Mucosa of stomach (tissue), 1 donor: ENCODE data around the gene MYL6.
A peak's percentile ranks its signal among the peaks of the same experiment; 100 is the strongest.

ENCODE experiments used
- H3K27me3 ChIP-seq: one replicate; pipeline ENCODE4 v1.7.0; 2013; ENCODE audit warnings: mild to moderate bottlenecking, low read length; ENCODE audit not compliant: control insufficient read depth, insufficient read depth
- H3K36me3 ChIP-seq: one replicate; pipeline ENCODE4 v1.7.0; 2013; ENCODE audit warnings: low read length; ENCODE audit not compliant: control insufficient read depth, insufficient read depth
- H3K4me1 ChIP-seq: one replicate; pipeline ENCODE4 v1.7.0; 2013; ENCODE audit warnings: mild to moderate bottlenecking, low read length; ENCODE audit not compliant: control insufficient read depth, insufficient read depth
- H3K4me3 ChIP-seq: one replicate; pipeline ENCODE4 v1.7.0; 2013; ENCODE audit warnings: low read length
- H3K9ac ChIP-seq: one replicate; pipeline ENCODE4 v1.7.0; 2013; ENCODE audit warnings: mild to moderate bottlenecking, low read length, moderate library complexity
- H3K9me3 ChIP-seq: one replicate; pipeline ENCODE4 v1.7.0; 2013; ENCODE audit warnings: mild to moderate bottlenecking, low read length, moderate library complexity; ENCODE audit not compliant: control insufficient read depth
- donor health status: Pancreatic carcinoma.

Gene MYL6

GRCh38 chr12:56121204-56121870 lies 36.8 kb upstream of the MYL6 start:
- no peaks in the 10 kb centered on the region for H3K27me3 ChIP-seq
- no peaks in the 10 kb centered on the region for H3K9me3 ChIP-seq
- no peaks in the 10 kb centered on the region for H3K36me3 ChIP-seq
- H3K9ac ChIP-seq, result no peak overlapping the region
- H3K4me3 ChIP-seq, result no peak overlapping the region
- peaks cover 15% of the 10 kb centered on the region for H3K4me1 ChIP-seq

DNA sequence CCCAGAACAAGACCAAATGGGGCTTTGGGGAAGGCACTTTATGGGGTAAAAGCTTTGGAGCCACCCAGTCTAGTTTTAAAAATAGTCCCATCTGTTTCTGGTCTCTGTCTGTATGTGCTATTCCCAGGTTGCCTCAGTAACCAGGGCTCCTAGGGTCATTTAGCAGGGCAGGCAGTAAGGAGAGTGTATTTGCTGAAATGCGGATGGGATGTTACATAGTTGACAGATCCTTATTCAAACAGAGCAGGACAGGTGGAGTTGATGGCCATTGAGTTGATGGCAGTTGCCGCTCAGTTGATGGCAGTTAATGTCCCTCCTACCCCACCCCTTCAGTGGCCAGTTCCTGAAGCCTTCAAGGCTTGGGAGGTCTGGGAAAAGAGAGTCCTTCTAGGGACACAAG lies 35.5 kb upstream of the MYL6 start:
- no peaks in the 10 kb centered on the region for H3K27me3 ChIP-seq
- H3K9ac ChIP-seq, result no peak overlapping the region
- no peaks in the 10 kb centered on the region for H3K9me3 ChIP-seq
- H3K36me3 ChIP-seq, result no peaks in the 10 kb centered on the region
- no peak overlapping the region for H3K4me3 ChIP-seq
- peaks cover 25% of the 10 kb centered on the region for H3K4me1 ChIP-seq

DNA sequence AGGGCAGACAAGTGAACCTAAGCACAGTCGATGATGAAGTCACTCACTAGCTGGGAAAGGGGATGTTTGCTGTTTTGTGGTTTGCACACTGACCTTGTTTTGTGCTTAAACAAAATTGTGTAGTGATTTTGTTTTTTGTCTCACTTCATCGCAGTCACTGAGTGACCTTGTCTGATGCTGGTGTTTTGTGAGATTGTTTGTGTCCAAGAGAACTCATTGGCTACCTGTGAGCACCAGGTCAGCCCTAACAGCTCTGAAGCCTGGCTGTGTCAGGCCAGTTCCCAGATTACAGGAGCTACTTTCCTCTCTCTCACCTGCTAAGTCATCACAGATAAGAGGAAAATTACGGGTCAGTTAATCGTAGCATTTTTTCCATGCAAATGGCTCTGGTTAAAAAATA lies 34.0 kb upstream of the MYL6 start:
- Histone ChIP-seq H3K27me3 (no peaks in the 10 kb centered on the region), H3K4me1 (peaks cover 23% of the 10 kb centered on the region), H3K36me3 (no peaks in the 10 kb centered on the region), H3K9me3 (no peaks in the 10 kb centered on the region), H3K9ac (no peak overlapping the region), H3K4me3 (no peak overlapping the region)

DNA sequence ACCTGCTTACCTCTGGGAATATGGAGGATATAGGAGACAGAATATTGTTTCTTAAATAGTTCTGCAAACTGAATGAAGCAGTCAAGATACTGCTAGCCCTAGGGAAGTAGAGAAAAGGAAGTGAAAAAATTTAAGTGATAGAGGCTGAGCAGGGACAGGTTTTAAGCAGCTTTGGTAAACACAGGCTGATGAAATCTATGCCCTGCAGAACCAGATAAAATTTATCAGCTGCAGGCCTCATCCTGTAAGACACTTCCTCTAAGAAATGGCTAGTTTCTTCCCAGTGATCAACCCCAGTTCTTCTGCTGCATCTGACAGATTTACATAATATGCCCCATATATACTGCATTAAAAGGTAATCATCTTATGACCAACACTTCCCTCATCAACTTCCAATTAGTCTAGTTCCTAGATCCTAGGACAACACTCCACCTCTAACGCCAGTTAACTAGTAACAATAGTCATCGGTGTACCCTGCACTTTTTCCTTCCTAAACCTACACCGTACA lies 31.4 kb upstream of the MYL6 start:
- no peak overlapping the region for H3K4me3 ChIP-seq
- H3K4me1 ChIP-seq, result peaks cover 22% of the 10 kb centered on the region
- H3K36me3 ChIP-seq, result peaks cover 8% of the 10 kb centered on the region

GRCh38 chr12:56127485-56127887 lies 30.7 kb upstream of the MYL6 start:
- Histone ChIP-seq H3K4me1 (peaks cover 22% of the 10 kb centered on the region), H3K4me3 (peak overlapping the region; percentile 1), H3K36me3 (peaks cover 14% of the 10 kb centered on the region), H3K9me3 (no peaks in the 10 kb centered on the region), H3K27me3 (no peaks in the 10 kb centered on the region), H3K9ac (peak overlapping the region; percentile 48)

More for the DNA sequence above, 31.4 kb upstream of the MYL6 start:
- no peaks in the 10 kb centered on the region for H3K9me3 ChIP-seq
- peak overlapping the region; percentile 48 for H3K9ac ChIP-seq
- no peaks in the 10 kb centered on the region for H3K27me3 ChIP-seq

- Histone ChIP-seq H3K36me3 (peaks cover 14% of the 10 kb centered on the region), H3K4me3 (peak within 1 kb of the TSS; percentile 83), H3K9ac (peak within 1 kb of the TSS; percentile 79), H3K4me1 (peaks cover 22% of the 10 kb centered on the region), H3K9me3 (no peaks in the 10 kb centered on the region), H3K27me3 (no peaks in the 10 kb centered on the region)
Observed at GRCh38 chr12:56127888-56128669, 30.1 kb upstream of the MYL6 start, which contains the start of gene ESYT1. ESYT1 (plus strand) TSS chr12:56128267; CDS start chr12:56128320, 53 bp downstream.

DNA sequence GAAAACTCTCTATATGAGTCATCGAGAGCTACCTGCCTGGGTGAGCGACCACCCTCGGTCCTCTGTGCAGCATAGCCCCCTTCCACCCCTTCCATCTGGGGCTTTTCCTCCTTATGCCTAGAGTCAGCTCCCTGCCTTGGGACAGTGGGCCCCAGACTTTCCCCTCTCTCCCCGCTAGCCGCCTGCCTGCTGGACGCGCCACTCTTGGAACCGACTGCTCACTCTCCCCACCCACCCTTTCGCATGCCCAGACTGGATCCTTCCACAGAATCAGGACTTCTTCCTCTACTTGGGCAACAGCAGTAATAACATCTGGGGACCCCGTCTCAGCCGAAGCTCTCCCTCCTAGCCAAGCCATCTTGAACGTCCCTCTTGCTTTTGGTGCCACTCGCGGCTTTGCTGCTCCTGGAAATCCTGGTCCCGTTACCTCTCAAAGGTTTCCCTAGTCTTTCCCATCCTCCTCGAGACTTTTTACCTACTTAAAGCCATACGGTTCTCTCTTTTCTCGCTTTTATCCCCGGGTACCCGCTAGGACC lies 29.4 kb upstream of the MYL6 start:
- H3K9ac ChIP-seq, result peak overlapping the region; percentile 79
- no peaks in the 10 kb centered on the region for H3K27me3 ChIP-seq
- H3K9me3 ChIP-seq, result no peaks in the 10 kb centered on the region
- peaks cover 22% of the 10 kb centered on the region for H3K4me1 ChIP-seq
- peak overlapping the region; percentile 83 for H3K4me3 ChIP-seq
- peaks cover 15% of the 10 kb centered on the region for H3K36me3 ChIP-seq

DNA sequence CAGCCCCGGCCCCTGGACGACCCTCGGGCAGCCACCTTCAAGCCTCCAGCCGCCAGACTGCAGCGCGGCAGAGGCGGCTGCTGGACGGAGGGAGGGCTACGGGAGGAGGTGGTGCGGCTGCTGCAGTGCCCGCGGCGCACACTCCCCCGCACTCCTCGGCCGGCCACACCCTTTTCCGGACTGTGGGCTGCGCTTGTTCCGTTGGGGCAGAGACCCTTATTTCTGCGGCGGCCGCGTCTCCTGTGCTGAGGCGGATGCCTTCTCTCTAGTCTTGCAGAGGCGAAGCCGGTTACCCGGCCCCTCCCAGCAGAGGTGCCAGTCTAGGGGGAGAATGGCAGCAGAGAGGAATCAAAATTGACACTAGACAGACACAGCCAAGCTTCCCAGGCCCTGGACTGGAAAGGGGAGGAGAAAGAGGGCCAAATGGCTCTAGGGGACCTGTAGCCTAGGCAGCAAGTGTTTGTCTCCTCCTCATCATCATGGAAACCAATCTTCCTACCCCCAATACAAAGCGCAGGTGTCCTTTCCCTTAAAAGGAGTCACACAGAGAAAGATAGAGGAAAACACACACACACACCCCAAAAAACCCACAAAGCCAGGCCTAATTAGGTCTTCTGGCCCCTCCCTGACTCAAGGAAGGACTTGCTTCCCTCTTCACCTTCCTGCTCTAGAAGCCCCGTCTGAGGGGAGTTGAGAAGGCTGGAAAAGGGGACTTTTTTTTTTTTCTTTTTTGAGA lies 28.8 kb upstream of the MYL6 start:
- Histone ChIP-seq H3K9ac (peak overlapping the region; percentile 79), H3K27me3 (no peaks in the 10 kb centered on the region), H3K4me1 (peaks cover 22% of the 10 kb centered on the region), H3K9me3 (no peaks in the 10 kb centered on the region), H3K4me3 (peak overlapping the region; percentile 83), H3K36me3 (peaks cover 21% of the 10 kb centered on the region)

DNA sequence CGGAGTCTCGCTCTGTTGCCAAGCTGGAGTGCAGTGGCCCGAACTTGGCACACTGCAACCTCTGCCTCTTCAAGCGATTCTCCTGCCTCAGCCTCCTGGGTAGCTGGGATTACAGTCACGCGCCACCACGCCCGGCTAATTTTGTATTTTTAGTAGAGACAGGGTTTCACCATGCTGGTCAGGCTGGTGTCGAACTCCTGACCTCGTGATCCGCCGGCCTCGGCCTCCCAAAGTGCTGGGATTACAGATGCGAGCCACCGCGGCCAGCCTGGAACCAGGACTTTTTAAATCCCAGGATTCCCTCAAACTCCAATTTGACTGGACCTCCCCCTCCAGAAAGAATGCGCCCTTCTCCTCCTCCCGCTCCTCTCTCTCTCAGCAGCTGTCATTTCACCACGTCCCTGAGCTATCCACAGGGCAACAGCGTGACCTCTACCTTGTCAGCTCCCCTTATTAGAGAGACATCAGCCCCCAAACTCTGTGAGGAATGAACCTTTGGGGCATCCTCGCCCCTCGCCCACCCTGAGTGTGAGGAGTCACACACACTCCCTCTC lies 28.1 kb upstream of the MYL6 start:
- no peak overlapping the region for H3K4me3 ChIP-seq
- peaks cover 22% of the 10 kb centered on the region for H3K4me1 ChIP-seq
- H3K9ac ChIP-seq, result peak overlapping the region; percentile 79
- H3K9me3 ChIP-seq, result no peaks in the 10 kb centered on the region
- H3K36me3 ChIP-seq, result peaks cover 23% of the 10 kb centered on the region
- H3K27me3 ChIP-seq, result no peaks in the 10 kb centered on the region

- Histone ChIP-seq H3K9ac (no peak overlapping the region), H3K36me3 (peaks cover 23% of the 10 kb centered on the region), H3K27me3 (no peaks in the 10 kb centered on the region), H3K4me3 (no peak overlapping the region), H3K4me1 (peaks cover 22% of the 10 kb centered on the region), H3K9me3 (no peaks in the 10 kb centered on the region)
Observed at GRCh38 chr12:56130876-56131275, 27.3 kb upstream of the MYL6 start.

- Histone ChIP-seq H3K9me3 (no peaks in the 10 kb centered on the region), H3K36me3 (peaks cover 23% of the 10 kb centered on the region)
Observed at GRCh38 chr12:56134897-56135296, 23.3 kb upstream of the MYL6 start.

More at GRCh38 chr12:56134897-56135296, 23.3 kb upstream of the MYL6 start:
- Histone ChIP-seq H3K9ac (no peak overlapping the region), H3K27me3 (no peaks in the 10 kb centered on the region), H3K4me3 (no peak overlapping the region), H3K4me1 (no peaks in the 10 kb centered on the region)
